Stimulated activated CD8-positive, alpha-beta memory T cell treated with anti-CD3 and anti-CD28 coated beads, Interleukin-12 subunit alpha, Interleukin-12 subunit beta, amount 100 ng/mL, for 4 hours (primary cell): ENCODE results near the gene SIK1.
"Not testable (repeated sequence)": the region's sequence is repeated elsewhere in the genome, so short reads cannot be mapped to it uniquely, and the experiment has no call there.

Experiments used
- DNase-seq: peaks from one replicate; pipeline ENCODE4 v3.0.0-alpha.2; 2020; ENCODE audit warnings: low read depth

Gene SIK1

DNA sequence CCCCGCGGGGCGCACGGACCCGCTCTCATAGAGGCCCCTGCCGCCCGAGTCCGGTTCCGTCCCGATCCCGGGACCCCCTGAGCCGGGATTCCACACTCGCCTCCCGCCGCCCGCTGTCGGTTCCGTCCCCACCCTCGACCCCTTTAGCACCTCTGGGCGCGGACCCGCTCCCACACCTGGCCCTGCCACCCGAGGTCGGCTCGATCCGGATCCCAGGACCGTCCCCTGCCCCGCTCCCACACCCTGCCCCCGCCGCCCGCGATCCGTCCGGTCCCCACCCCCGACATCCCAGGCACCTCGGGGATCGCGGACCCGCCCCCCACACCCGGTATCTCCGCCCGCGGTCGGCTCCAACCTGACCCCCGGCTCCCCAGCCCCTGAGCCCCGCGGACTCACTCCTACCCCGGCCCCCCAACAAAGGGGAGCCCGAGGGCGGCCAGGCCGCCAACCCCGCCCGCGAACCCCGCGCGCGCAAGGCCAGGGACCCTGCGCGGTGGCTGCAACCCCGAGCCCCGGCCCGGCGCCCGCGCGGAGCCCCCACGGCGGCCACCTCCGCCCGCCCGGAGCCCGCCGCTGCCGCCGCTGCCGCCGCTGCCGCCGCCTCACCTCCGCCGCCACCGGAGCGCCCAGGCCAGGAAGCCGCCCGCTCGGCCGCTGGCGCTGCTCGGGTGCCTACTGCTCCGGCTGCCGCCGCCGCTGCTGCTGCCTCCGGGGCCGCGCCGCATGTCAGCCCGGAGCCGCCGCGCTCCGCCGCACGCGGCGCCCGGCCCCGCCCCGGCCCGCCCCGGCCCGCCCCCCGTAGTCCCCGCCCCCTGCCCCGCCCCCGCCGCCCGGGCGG, at the start of gene SIK1:
Gene SIK1, minus strand, starts transcription at position 728 of the 838 bp plus-strand sequence. CDS start 953 bp downstream, outside the sequence.
- not testable (repeated sequence) for DNase-seq

DNA sequence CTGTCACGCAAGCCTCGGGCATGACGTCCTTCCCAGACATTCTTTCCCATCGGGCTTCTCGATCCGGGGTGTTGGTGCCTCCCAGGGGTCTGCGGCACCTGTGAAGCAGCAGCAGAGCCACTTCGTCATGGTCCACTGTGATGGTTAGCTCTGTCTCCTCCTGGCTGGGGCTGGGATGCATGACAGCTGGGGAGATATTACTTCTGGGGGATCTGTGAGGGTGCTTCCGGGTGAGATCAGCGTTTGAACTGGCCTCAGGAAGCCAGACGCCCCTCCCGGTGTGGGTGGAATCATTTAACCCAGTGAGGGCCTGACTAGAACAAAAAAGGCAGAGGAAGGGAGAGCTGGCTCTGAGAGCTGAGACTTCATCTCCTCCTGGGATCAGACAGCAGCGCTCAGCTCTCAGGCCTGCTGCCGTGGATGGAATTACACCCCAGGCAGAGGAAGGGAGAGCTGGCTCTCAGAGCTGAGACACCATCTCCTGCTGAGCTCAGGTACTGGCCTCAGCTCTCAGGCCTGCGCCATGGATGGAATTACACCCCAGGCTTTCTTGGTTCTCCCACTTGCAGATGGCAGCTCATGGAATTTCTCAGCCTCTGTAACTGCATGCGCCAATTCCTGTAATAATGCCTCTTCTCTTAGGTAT, 44.8 kb upstream of the SIK1 start:
- not testable (repeated sequence) for DNase-seq

DNA sequence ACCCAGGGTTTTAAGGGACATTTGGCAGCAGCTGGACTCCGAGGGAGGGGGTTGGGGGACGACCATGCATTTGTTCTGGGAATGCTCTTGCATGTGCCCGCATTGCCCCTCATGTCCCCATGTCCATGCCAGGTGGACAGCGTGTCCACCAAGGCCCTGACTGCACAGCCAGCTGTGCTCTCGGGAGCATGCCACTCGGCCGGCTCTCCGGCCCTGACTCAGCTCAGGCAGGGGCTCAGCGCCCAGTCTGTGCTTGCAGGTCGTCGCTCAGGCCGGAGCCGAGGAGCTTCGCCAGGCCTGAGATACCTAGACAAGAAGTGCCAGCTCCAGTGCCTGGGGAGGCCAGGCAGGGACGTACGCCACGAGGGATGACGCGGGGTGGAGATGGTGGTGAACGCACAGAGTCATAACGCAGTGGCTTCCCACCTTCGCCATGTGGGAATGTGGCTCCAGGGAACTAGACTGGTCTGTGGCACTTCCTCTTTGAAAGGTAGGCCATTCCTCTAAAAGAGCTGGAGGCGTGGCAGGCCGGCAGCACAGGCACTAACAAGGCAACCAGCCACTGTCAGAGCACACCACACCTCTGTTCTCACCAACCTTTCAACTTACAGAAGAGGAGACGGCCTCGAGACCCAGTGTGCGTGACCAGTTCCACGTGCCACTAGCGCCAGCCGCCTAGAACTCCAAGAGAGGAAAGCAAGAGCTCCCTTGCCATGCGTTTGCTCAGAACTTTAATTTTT, 43.0 kb upstream of the SIK1 start:
- not testable (repeated sequence) for DNase-seq

DNA sequence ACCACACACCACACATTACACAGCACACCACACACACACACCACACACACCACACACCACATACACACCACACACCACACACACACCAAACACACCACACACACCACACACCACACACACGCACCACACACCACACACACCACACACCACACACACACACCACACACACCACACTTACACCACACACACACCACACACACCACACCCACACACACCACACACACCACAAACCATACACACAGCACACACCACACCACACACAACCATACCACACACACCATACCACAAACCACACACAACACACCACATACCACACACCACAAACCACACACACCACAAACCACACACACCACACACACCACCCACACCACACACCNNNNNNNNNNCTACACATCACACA, 40.9 kb upstream of the SIK1 start:
- no peak for DNase-seq

DNA sequence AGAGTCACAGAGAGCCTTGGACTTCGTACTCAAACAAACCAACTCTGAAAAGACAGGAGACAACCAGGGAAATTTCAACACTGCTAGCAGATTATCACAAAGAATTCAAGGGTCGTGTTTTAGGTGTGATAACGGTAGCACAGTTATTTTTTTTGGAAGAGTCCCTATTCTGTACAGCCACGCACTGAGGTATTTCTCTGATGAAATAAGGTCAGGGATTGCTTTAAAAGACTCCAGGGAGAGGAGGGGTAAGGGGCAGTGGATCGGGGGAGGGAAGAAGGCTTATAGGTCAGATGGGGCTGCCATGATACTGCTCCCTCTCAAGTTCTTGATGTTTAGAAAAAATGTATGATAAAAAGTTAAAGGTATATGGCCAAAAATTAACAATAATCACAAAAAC, 38.2 kb upstream of the SIK1 start:
- DNase-seq = not testable (repeated sequence)

DNA sequence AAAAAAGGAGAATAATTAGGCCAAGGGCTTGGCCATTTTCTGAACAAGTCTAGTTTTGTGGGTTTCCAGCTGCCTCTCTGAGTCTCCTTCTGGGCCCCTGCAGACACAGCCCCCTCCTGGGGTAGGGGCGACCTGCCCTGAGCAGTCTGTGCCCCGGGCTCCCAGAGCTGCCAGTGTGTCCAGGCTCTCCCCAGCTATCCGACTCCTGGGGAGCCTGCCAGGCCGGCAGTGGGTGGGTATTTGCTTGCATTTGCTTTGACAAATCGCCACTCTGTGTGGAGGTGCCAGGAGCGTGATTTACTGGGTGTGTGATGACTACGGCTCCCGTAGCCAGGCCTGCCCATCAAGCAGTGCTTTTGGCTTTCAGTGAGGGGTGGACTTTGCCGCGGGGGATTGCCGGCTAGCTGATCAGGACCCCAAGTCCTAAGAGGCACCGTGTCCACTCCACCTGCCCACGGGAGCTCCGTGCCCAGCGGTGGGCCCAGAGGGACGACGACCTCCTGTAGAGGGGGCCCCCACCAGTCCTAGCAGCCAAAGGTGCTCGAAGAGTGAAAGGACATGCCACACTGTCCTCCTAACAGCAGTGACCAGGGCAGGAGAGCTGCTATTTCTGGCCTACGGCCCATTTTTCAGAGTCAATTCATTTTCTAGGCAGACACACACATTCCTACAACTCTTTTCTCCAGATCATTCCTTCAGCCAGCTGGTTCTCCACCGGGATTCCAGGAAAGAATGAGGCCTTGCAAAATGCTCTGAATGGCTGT, 36.7 kb upstream of the SIK1 start:
- DNase-seq = not testable (repeated sequence)

DNA sequence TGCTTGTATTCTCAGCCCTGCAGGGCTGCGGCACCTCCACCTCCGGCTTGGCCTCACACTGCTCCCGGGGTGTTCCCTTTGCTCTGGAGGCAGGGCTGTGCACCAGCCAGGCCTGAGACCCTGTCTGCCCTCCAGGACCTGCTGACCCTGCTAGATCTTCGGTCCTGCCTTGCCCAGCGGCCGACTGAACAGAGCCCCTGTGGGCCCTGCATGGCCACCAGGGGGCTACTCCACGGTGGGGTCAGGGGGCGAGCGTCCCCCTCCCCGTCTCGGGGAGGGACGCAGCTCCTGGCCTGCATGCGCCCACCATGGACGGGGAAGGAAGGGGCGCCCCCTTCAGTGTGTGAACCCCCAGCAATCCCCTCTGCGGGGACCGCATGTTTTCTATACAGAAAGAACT, 36.0 kb upstream of the SIK1 start:
- DNase-seq = not testable (repeated sequence)

DNA sequence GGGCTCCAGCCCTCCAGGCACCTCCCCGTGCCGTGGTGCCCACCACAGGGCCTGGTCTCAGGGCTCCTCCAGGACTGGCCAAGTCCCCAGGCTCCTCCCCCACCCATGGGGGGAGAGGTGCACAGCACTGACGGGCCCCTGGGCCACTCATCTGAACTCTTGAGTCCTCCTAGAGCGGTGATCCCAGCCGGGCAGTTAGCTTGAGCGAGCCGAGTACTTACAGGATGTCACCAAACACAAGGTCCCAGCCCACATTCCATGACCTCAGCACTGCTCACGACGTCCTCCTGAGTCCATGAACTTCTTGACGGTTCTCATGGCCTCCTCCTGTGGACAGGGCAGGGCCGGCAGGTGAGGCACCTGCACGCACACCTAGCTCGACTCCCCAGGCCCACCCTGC, 33.5 kb upstream of the SIK1 start:
- DNase-seq = not testable (repeated sequence)

DNA sequence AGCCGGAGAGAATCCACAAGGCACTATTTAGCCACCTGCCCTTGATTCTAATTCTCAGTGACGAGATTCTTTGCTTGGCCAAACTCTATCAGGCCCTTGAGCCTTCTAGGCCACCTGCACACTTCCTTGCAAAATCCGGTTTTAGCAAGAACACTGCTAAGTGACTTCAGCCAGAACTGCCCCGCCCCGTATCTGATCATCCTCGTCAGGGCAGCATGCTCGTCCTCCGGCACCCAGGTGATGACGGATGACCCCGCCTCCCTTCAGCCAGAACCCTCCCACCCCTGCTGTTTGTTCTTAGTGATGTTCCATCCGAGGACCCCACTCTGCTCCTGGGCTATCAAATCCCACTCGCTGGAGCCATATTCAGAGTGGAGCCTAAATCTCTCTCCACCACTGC, 32.1 kb upstream of the SIK1 start:
- not testable (repeated sequence) for DNase-seq

DNA sequence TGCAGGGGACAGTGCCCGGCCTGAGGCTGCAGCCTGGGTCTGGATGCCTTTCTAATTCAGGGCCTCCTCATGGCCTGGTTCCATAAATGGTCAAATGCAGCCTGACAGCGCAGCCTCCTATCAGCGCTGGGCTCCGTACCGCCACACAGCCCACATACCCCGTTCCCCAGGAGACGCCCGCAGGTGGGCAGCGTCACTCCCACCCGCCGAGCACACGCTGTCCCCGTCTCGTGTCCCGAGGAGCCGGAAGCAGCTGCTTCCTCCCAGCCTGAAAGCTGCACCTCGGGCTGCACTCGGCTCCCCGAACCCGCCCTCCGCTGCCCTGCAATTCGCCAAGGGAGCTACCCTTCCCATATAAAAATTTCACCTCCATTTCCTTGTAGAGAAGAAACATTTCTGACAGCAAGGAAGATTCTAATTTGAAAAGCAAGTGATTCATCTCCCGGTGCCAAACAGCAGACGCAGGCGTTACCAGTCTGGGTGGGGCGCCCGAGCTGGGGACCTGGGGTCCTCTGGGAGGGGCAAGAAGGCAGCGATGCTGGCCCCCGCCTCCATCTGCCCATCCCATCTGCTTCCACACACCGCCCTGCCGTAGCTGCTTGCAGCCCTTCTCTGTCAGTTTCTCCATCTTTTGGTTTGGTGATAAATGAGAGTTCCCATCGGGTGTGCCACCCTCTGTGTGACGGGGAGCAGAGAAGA, 29.8 kb upstream of the SIK1 start:
- DNase-seq = not testable (repeated sequence)

DNA sequence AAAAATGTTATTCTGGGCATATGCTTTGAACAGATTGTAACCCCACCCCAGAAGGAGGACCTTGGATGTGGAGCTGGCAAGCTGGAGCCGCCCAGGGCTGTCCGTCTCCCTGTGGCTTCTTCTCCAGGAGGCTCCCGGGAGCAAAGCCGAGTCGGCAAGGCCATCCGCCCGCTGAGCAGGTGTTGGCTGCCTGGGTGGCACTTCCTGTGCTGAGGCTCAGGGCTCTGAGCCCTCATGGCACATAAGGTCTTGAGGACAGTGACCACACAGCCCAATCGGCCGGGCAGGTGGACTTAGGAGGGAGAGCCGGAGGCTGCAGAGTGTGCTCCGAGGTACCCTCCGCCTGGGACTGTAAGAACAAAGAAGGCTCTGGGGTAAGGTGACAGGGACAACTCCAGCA, 28.8 kb upstream of the SIK1 start:
- not testable (repeated sequence) for DNase-seq

DNA sequence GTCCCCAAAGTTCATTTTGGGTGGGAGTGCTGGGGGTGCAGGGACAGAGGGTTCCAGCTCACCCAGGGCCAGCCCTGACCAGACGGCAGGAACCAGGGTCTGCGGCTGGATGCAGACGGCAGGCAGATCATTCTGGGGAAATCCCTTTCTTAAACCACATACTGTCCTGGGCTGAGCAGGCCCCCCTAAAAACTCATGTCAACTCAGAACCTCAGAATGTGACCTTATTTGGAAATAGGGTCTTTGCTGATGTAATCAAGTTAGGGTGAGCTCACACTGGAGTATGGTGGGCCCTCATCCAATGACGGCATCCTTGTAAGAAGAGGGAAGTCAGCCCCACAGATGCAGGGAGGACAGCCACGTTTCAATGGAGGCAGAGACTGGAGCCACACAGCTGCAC, 27.2 kb upstream of the SIK1 start:
- not testable (repeated sequence) for DNase-seq

DNA sequence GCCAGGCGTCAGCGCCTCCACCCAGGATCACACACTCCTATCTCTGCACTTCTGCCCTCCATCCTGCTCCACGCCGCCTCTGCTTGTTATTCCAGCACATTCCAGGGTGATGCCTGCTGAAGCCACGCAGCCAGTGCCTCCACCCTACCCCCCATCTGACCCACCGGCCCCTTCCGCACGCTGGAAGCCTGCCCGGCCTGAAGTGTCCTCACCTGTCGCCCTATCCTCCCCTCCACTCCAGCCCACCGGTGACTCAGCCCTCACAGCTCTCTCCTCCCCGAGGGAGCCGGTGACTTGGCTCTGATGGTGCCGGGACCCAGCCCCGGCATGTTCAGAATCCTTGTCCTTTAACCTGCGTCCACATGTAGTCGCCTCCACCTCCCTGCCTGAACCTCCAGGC, 24.9 kb upstream of the SIK1 start:
- DNase-seq = not testable (repeated sequence)

DNA sequence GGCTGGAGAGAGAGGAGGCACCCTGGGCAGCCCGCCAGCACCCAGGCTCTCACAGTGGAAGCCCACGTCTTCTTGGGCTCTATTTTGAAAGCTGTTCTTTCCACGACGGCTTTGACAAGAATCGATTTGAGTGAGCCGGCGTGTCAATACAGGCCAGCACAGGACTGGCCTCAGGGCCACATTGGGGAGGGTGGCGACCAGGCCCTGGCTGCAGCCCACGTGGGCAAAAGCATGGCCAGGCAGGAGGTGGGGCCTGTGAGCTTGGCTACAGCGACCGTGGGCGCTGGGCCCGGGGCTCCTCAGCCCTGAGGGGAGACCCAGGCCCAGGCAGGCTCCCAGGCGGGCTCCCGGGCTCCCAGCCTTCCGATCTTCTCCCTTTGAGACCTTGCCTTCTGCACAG, 23.4 kb upstream of the SIK1 start:
- DNase-seq = not testable (repeated sequence)

DNA sequence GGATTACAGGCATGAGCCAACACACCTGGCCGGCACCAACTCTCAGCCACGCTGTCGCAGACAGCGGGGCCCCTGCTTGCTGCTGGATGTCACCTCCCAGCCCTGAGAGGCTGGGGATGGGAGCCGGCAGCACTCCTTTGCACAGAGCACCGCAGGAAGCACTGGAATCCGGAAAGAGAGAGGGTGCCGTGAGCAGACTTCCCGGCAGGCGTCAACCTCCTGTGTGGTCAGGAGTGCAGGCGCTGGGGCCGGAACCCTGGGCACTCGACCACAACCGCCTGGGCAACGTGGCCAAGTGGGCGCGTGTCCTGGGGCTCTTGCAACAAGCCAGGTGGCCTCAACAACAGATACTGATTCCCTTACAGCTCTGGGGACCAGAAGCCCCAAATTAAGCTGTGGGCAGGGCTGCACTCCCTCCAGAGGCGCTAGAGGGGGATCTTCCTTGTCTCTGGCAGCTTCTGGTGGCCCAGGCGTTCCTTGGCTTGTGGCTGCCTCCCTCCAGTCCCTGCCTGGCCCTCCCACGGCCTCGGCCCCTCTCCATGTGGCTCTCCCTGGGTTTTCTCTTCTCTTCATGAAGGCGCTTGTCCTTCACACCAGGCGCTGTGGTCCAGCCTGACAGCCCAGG, 20.5 kb upstream of the SIK1 start:
- not testable (repeated sequence) for DNase-seq

DNA sequence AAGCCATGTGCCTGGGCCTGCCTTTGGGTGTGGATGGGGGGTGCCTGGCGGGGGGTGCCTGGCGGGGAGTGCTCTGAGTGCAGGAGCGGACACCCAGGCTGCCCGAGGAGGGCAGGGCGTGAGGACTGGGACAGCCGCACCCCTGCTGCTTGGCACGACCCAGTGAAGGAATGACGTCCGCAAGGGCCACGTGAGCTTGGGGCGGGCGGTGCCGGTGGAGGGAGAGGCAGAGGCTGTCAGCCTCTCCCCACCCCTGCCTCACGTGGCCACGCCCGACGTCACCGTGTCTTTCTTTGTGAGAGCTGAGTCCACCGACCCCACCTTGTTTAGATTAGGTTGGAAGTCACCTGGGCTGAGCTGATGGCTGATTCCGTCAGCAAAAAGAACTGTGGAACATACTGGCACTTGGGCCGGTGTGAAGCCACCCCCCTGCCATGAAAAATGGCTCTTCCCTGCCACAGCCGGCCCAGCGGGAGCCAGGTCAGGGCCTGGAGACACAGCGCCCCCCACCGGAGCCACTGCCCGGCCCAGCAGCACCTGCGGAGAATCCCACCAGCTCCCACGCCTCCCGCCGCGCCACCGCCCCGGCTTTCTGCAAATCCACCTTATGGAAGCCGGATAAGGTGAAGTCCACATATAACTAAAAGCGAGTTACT, 19.5 kb upstream of the SIK1 start:
- DNase-seq = not testable (repeated sequence)

DNA sequence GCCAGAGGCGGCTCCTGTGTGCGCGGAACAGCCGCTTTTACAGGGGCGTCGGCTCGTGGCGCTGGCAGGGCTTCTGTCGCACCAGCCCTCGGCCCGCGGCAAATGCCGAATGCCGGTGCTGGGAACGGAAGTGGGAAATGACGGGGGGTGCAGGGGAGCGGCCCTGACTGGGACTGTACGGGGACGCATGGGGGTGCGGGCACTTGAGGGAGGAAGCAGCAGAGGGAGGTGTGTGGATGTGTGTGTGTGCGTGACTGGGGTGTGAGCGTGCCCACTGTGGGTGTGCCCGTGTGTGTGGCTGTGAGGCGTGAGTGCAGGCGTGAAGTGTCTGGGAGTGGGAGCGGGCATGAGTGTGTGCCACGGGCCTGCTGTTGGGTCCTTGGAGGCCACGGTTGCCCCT, 17.6 kb upstream of the SIK1 start:
- not testable (repeated sequence) for DNase-seq

DNA sequence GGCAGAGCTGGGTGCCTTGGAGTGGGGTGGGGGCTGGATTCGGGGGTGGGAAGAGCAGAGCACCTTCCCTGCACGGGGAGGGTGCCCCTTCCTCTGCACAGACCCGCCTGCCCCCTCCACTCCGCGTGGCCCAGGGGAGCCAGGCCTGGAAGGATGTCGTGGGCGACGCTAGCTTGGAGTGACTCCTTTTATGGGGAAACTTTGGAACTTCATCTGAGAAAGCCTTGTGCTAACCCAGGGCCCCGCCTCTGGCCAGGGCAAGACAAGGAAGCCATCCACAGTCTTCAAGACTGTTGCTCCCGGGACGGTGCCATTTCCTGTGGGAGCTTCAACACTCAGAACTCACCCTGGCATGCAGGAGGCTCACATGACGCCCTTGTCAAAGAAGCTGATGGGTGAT, 15.6 kb upstream of the SIK1 start:
- not testable (repeated sequence) for DNase-seq

DNA sequence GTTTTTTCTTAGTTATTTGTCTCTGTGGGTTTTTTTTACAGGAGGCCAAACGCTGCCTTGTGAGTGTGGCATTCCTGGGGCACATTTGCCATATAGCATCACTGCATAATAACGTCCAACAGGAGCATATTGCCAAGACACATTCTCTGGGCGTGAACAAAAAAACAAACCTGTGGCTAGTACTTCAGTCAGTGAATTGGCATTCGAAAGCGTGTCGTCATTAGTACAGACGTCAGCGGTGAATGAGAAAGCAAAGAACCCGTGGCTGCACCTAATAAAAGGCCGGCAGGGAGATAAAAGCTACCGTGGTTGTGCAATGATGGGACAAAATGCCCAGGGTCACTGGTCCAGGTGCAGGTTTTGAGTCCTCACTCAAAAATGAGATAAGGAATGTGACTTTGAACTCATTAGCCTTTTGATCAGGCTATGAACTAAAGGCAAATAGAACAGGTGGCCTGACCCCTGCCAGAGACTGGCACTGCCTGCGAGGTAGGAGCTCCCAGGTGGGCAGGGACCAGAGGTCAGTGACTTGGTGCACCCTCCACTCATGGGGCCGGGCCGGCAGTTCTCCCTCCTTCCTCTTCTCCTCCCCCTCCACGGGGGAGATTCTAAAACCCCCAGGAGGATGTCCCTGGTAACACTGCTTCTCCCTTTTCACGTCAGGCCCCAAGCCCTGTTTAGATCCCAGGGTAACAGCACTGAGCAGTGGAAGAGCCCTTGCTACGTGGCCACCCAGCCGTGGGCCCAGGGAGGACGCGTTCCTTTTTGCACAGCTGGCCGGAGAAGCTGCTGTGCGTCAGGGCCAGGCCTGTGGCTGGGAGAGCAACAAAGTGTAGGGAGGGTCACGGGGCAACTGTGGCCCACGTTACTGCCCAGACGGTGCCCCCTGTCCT, 14.2 kb upstream of the SIK1 start:
- not testable (repeated sequence) for DNase-seq
